HG03439 (cell line): Measurements from ENCODE around the gene SLIT1.

Experiments
- ATAC-seq: cut with Tn5 transposase; IDR thresholded peaks from one replicate; pipeline ENCODE4 v1.9.1; 2021; ENCODE audit warnings: mild to moderate bottlenecking, moderate library complexity; ENCODE audit not compliant: unreplicated experiment

The SLIT1 gene

GRCh38 chr10:97174276-97174775 is 11.4 kb downstream of the SLIT1 start:
- no peak for ATAC-seq

- no peak for ATAC-seq
Observed at GRCh38 chr10:97173036-97173435, 12.7 kb downstream of the SLIT1 start.

- no peak for ATAC-seq
Observed at GRCh38 chr10:97171001-97171400, 14.8 kb downstream of the SLIT1 start.

- ATAC-seq: no peak
Observed at GRCh38 chr10:97169911-97170693, 15.7 kb downstream of the SLIT1 start.

GRCh38 chr10:97169063-97169462 is 16.7 kb downstream of the SLIT1 start:
- no peak for ATAC-seq

- ATAC-seq: no peak
Observed at GRCh38 chr10:97168645-97169044, 17.1 kb downstream of the SLIT1 start.

- ATAC-seq: no peak
Observed at GRCh38 chr10:97165499-97165898, 20.3 kb downstream of the SLIT1 start.

- no peak for ATAC-seq
Observed at GRCh38 chr10:97163781-97164501, 21.8 kb downstream of the SLIT1 start.

GRCh38 chr10:97163181-97163580 is 22.6 kb downstream of the SLIT1 start:
- ATAC-seq: no peak

GRCh38 chr10:97159646-97160305 is 26.0 kb downstream of the SLIT1 start:
- ATAC-seq: no peak

GRCh38 chr10:97157578-97158095 is 28.1 kb downstream of the SLIT1 start:
- no peak for ATAC-seq

- ATAC-seq: no peak
Observed at GRCh38 chr10:97154781-97155180, 31.0 kb downstream of the SLIT1 start.

GRCh38 chr10:97154162-97154561 is 31.6 kb downstream of the SLIT1 start:
- ATAC-seq: no peak

- ATAC-seq: no peak
Observed at GRCh38 chr10:97153270-97153850, 32.4 kb downstream of the SLIT1 start.

GRCh38 chr10:97151307-97151914 is 34.3 kb downstream of the SLIT1 start:
- no peak for ATAC-seq

GRCh38 chr10:97150616-97151015 is 35.1 kb downstream of the SLIT1 start:
- ATAC-seq: no peak

GRCh38 chr10:97150013-97150595 is 35.7 kb downstream of the SLIT1 start:
- no peak for ATAC-seq

GRCh38 chr10:97149079-97149531 is 36.7 kb downstream of the SLIT1 start:
- ATAC-seq: no peak

- no peak for ATAC-seq
Observed at GRCh38 chr10:97144297-97144696, 41.5 kb downstream of the SLIT1 start.

GRCh38 chr10:97142834-97143233 is 42.9 kb downstream of the SLIT1 start:
- no peak for ATAC-seq
